ENCODE results near the gene CNNM1.

DNA sequence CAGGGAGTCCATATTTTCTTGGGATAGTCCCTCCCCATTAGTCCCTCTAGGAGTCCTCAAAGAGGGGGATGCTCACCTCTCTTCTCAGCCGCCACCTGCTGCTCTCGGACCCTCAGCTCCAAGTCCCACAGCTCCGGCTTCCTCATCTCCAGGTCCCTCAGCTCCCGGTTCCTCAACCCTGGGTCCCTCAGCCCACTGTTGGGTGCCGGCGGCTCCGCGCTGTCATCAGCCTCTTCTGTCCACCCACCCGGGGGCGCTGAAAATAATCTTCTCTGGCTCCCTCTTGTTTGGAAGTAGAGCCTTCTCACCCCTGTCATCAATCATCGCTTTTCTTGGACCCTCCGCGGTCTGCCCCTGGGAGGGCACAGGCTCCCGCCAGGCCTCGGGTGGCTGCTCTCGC lies 13.3 kb upstream of the CNNM1 start:
- TF ChIP-seq, protein P1, sequence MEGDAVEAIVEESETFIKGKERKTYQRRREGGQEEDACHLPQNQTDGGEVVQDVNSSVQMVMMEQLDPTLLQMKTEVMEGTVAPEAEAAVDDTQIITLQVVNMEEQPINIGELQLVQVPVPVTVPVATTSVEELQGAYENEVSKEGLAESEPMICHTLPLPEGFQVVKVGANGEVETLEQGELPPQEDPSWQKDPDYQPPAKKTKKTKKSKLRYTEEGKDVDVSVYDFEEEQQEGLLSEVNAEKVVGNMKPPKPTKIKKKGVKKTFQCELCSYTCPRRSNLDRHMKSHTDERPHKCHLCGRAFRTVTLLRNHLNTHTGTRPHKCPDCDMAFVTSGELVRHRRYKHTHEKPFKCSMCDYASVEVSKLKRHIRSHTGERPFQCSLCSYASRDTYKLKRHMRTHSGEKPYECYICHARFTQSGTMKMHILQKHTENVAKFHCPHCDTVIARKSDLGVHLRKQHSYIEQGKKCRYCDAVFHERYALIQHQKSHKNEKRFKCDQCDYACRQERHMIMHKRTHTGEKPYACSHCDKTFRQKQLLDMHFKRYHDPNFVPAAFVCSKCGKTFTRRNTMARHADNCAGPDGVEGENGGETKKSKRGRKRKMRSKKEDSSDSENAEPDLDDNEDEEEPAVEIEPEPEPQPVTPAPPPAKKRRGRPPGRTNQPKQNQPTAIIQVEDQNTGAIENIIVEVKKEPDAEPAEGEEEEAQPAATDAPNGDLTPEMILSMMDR (conservative IDR thresholded peaks at IDR 0.05; ENCODE audit: low read length), result no peak
- no peak for TF ChIP-seq EZH2phosphoT487 (IDR thresholded peaks at IDR 0.05; ENCODE audit: borderline replicate concordance, low read depth, low read length)
